HCEC 1CT (cell line): ENCODE results near the gene PLPPR2.
"Not testable (repeated sequence)": the region's sequence is repeated elsewhere in the genome, so short reads cannot be mapped to it uniquely, and the experiment has no call there.

ENCODE experiments used
- DNase-seq: peaks from one replicate; pipeline ENCODE4 v3.0.0-alpha.2; 2017

PLPPR2 gene

GRCh38 chr19:11404588-11405222 is 49.5 kb downstream of the PLPPR2 start:
- no peak for DNase-seq

GRCh38 chr19:11405846-11406643 is 50.8 kb downstream of the PLPPR2 start:
- DNase-seq, result no peak

GRCh38 chr19:11406703-11407236 is 51.5 kb downstream of the PLPPR2 start:
- DNase-seq, result not testable (repeated sequence)

DNA sequence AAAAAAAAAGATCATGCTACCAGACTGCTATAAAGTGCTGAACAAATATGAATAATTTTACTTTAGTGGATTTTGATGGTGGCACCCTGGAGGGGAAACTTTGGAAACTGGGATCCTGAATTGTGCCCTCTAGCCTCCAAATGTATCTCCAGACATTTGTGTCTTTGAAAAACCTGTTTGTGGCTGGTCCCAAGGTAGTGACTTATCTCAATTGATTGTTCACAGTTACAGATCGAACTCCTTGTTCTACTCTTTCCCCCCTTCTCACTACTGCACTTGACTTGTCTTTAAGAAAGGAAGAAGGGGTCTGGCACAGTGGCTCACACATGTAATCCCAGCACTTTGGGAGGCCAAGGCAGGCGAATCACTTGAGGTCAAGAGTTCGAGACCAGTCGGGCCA is 53.4 kb downstream of the PLPPR2 start:
- no peak for DNase-seq

- DNase-seq, result peak; percentile 34
These were observed 55.5 kb downstream of the PLPPR2 start for GRCh38 chr19:11410682-11411081.

DNA sequence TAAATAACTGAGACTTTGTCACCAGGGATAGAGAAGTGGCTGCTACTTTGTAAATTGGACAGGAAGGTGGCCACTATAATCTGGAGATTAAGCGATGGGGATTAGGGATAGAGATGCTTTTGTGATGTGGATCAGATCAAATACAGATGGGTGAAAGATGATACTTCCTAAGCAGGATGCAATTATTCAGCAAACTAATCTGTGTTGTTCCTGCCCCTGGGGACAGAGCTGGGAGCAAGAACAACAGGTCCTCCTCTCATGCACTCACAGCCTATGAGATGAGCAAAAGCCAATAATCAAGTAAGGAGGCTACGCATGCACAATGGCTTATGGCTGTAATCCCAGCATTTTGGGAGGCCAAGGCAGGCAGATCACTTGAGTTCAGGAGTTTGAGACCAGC is 59.3 kb downstream of the PLPPR2 start:
- no peak for DNase-seq
